NCI-H187 treated with DMSO at 0.1 percent for 48 hours (cell line): Measurements from ENCODE around the gene CCDC192.
"Not testable (repeated sequence)": the region's sequence is repeated elsewhere in the genome, so short reads cannot be mapped to it uniquely, and the experiment has no call there.

ENCODE experiments used
- DNase-seq: peaks from one replicate; lab custom pipeline; 2025; lab: John Stamatoyannopoulos, UW

Gene CCDC192

DNA sequence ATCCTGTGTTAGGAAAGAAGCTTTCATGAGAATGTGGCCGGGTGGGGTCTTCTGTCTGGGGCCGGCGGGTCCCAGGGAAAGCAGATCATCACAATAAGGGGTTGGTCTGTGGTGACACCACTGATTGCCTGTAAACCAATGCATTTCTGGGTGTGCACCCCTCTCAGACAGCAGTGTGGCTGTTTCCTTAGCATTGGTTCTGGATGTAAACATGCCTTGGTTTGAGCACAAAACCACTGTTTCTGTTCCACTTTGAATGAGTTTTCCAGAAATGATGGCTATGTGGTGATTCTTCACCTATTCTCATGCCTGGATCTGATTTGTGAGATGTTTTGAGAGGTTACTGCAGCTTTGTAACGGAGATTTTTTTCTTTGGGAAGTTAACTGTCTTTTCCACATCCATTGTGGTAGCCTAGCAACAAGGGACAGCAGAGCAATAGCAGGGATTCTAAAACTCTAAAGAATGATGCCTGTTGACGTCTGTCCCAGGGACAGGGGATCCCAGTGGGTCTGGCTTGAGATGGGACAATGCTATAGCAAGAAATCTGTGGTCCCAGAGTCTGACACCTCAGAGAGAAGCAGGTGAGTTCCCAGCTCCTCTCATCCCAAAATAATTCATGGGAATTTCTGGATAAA, at the start of gene CCDC192:
TSS of gene CCDC192 (plus strand) at position 466 of the 636 bp plus-strand sequence. CDS start at position 521, 55 bp downstream.
- DNase-seq, result no peak

DNA sequence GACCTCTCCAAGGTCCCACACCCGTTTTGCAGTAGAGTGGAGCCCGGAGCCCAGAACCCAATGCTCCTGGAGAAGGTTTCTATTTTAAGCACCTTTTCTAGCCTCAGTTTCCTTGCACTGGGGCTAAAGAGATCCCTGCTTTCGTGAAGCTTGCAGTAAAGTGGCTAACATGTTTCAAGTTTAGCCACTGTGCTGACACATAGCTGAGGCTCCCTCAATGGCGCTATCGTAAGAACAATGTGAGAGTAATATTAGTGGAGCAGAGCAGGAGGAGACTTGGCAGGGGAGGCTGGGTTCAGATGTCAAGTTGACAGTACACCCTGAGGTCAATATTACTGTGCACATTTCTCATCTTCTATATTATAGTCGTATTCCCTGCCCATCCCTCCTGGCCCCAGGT, 46.4 kb upstream of the CCDC192 start:
- DNase-seq, result no peak

DNA sequence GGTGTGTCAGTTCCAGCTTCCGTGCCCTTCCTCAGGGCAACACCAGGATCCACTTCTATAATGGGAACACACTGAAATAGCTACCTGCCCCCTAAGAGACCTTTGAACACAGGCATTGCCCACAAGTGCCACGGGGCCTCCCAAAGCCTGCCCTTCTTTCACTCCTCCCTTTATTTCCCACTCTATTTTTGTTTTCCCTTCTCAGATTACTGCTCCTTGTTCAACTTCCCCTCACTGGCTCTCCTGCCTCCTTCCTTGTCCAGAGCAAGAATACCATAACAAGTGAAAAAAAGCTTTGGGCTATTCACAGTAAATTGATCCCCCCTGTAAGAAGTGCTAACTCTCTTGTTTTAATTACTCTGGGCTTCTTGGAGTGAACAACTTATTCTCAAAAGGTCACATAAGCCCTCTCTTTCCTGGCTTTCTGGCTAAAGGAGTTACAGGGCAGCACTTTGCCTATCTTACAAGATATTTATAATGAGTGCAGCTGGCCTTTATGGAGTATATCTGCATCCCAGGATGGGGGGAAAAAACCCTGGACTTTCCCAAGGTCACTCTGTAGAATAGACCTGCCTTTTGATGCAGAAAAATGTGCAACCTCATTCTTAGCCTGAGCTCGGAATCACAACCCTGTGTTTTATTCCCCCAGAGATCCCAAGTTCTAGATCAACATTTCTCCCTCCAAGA, 43.0 kb upstream of the CCDC192 start:
- DNase-seq, result no peak

DNA sequence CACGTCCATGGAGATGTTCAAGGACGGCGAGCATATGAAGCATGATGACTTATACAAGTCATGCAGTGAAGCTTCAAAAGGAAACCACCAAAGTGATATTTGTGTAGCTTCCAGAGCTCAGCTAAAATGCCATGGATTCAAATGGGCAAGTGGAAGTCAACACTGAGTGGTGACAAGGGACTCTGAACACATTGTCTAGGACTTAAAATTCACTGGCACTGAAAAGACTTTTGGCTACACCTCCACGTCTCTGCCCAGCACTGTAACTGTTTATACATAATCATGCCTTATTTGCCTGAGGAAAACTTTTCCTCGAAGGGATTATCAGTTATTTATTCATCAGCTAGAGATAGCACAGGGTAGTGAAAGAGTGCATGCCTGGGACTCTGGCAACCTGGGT, 39.1 kb upstream of the CCDC192 start:
- no peak for DNase-seq

DNA sequence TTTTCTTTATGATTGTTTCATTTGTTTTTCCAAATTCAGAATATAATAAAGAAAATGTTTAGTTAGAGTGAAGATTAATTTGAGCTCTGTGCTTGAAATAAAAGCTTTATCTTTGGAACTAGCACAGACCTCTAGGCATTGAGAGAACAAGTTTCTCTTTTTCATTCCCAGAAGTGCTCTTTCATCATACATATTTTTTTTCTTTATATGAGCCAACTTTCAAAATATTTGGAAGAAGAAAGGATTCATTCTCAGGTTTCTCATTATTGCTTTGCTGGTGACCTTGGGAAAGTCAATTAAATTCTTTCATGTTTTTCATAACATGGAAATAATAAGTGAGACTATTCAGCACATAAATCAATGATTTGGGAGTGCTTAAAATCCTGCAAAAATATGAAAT, 37.5 kb upstream of the CCDC192 start:
- no peak for DNase-seq

DNA sequence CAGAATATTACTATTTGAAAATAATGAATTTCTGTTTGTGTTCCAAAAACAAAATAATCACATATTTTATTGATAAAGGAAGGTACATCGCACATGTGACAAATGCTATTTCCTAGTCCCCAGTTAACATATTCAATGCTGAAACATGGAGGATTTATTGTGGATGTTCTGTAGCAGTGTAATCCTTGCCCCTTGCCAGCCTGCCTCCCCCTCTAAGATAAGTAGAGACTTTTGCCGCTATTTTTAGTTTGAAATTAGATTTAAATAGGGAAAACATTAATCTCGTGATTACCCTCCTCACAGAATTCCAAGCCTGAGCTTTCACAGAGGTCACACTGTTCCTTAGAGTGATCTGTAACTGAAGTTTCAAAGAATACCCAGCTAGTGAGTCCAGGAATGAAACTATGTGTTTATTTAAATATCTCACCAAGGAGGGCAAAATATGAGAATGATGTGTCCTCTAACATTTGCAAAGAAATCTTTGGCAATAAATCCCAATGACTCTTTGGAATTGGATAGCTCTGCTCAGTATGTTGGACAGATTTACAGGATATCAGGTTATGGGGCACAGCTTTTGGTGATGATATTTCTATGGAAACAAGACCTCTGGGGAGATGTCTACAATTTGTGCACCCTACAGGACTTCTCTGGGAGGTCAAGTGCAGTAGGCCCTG, 37.0 kb upstream of the CCDC192 start:
- no peak for DNase-seq

- DNase-seq, result peak; percentile 13
Measured at GRCh38 chr5:127667926-127668325, 35.3 kb upstream of the CCDC192 start.

DNA sequence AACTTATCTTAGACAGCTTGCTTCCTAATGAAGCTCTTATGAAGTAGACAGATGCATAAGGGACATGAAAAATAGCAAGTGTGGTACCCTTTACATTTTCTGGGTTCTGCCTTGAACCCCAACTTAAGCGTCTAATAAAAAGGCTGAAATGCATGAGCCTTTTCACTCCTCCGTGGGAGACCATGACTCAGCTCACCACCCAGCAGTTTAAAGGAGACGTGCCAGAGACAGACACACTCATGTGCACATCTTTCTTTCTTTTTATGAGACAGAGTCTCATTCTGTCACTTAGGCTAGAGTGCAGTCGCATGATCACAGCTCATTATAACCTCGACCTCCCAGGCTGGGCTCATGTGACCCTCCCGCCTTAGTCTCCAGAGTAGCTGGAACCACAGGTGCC, 32.0 kb upstream of the CCDC192 start:
- no peak for DNase-seq

DNA sequence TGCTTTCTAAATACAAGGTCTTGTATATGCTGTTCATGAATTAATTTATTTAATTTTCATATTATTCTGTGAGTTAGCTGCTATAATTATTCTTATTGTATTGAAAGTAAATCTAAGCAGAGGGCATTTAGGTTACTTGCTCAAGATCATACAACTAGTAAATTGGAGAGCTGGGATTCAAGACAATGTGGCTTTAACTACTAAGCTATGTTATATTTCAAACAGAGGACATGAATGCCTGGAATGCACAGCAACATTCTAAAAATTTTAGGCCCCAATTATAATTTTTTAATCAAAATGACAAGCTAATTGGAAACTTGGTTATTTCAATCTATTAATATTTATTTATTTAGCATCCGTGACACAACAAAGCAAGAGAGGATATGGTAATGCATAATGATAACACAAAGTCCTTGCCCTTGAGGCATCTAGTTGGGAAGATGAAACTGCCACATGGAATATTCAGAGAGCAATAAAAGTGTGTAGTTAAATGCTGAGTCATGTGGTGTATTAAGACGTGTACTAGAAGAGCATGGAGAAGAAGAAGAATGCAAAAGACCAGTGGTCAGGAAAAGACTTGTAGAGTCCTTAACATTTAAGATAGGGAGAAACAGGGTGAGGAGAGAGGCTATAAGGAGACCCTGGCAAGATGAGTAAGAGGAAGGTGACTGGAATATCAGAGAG, 29.9 kb upstream of the CCDC192 start:
- no peak for DNase-seq

DNA sequence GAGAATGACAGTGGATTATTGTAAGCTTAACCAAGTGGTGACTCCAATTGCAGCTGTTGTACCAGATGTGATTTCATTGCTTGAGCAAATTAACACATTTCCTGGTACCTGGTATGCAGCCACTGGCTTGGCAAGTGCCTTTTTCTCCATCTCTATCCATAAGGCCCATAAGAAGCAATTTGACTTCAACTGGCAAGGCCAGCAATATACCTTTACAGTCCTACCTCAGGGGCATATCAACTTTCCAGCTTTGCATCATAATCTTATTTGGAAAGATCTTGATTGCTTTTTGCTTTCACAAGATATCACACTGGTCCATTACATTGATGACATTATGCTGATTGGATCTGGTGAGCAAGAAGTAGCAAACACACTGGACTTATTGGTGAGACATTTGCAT, 26.2 kb upstream of the CCDC192 start:
- DNase-seq, result not testable (repeated sequence)

DNA sequence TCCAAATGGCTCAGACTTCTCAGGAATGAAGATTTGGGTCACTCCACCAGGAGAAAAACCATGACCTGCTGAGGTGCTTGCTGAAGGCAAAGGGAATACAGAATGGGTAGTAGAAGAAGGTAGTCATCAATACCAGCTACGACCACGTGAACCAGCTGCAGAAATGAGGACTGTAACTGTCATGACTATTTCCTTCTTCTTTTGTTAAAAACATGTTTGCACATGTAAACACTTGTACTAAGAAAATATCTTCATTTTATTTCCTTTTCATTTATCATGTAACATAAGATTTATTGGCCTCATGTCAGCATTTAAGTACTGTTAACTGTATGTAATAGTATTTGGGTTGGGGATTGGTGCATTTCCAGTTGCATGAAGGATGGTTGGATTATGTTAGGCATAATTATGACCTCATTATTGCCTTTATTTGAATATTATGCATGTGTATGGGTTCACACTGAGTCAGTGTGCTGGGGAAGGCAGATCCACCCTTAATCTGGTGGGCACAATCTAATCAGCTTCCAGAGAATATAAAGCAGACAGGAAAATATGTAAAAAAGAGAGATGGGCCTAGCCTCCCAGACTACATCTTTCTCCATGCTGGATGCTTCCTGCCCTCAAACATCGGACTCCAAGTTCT, 23.4 kb upstream of the CCDC192 start:
- not testable (repeated sequence) for DNase-seq

DNA sequence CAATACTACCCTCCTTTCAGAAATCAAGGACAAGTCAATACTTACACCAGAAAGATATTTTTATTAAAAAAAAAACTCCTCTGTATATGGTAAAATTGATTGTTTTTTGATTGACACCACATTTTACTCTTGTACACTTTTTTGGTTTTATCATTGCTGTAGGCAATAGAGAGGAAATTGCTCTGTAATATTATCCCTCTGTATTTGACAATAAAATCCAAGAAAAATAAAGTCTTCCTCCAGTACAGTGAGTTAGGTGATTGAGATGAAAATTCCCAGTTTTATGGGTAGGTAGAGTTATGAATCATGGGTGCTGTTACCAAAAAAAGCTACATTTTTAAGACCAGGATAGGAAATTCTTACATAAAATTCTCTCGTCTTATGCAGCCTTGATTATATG, 22.6 kb upstream of the CCDC192 start:
- DNase-seq, result no peak

DNA sequence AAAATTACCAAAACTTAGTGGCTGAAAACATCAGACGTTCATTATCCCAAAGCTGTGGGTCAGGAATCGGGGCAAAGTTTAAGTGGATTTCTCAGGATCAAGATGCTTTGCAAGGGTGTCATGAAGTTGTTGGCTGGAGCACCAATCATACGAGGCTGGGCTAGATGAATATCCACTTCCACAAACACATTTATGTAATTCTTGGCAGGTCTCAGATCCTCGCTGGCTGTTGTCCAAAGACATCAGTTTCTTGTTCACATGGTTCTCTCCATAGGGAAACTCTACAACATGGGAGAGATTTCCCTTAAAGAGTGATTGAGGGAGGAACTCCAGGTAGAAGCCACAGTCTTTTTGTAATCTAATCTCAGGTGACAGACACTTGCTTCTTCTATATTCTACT, 20.2 kb upstream of the CCDC192 start:
- no peak for DNase-seq

DNA sequence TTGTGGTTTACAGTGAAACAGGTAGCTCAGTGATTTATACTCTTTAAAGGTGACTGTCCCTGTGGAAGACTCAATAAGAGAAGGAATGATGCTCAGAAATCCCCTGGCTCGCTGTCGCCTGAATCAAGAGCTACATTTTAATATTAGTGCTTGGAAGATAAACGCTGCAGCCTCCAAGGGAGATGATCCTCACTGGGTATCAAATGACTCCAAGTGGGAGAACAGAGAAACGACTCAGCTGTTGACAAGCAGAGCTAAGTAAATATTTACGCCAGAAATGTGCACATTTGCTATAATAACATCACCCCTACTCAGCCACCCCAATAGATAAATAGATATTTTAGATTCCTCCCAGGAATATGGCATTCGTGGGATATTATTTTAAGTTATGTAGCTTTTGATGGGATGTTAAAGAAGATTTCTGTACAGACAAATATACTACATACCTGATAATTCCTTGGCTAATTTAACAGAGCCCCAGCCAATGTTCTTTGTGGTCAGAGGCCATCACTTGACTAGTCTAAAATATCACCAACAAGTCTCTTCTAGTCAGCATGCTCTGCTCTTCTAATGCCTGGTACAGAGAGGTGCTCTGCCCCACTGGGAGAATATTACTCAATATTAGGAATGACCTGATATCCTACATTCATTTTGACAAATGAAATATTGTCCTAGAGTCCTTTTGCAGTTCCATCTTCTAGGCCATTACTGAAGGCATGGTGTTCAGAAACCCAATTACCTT, 18.3 kb upstream of the CCDC192 start:
- no peak for DNase-seq

DNA sequence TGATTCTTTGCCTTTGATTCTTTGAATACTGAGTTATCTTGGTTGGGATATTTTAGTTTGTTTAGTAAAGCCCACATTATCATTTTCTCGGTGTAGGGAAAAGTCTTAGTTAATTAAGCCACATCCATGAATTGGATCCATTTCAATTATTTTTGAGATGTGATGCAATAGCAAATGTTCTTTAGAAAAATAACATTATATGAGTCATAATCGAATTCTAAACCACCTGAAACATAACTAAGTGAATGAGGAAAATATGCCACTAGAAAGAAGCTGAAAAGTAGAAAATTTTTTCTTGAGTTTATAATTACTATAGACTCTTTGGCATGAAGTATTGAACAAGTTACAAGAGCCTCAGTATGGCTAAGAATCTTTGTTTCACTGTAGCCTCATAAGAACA, 17.5 kb upstream of the CCDC192 start:
- no peak for DNase-seq

DNA sequence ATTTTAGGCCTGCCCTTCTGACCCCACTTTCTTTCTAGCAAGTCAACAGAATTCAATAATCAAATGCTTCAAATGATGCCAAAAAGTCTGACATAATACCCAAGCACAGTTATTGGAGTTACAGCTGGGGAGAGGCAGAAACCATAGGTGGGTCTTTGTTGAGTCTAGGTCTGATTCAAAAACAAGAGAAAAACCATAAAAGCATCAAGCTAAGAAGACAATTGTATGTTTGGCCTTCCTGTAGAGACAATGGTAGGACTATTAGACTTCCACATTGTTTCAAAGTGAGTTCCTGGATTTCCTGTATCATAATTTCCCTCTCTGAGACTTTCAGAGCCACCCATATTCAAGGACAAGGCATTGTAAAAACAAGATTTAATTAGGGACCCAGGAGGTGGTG, 16.8 kb upstream of the CCDC192 start:
- DNase-seq, result no peak

DNA sequence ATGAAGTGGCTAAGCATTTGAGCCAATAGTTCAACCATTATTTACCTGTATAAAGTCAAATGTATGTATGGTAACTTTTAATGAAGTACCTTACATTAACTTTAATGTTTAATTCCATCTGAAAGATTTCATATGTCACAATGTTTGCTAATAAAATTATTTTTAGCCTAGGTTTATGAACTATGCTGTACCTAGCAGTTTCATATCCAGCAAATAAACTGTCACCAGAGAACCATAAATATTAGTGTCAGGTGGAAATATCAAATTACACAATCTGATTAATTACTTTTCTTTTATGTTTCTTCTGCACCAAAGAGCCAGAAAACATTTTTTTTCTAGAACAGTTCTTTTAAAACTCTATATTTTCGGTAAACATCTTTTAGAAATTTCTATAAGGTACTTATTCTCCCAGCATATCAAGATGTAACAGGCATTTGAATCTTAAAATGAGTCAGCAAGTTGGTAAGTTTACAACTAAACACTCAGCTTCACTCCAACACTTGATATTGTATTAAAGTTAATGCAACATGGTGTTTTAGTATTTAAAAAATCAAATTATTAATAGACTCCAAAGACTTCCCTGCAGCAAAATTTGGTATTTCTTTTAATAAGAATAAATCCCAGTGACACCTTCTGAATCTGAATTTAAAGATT, 8.5 kb upstream of the CCDC192 start:
- no peak for DNase-seq

- no peak for DNase-seq
Measured at GRCh38 chr5:127695346-127695745, 7.8 kb upstream of the CCDC192 start.

GRCh38 chr5:127696683-127697082, 6.5 kb upstream of the CCDC192 start:
- no peak for DNase-seq

DNA sequence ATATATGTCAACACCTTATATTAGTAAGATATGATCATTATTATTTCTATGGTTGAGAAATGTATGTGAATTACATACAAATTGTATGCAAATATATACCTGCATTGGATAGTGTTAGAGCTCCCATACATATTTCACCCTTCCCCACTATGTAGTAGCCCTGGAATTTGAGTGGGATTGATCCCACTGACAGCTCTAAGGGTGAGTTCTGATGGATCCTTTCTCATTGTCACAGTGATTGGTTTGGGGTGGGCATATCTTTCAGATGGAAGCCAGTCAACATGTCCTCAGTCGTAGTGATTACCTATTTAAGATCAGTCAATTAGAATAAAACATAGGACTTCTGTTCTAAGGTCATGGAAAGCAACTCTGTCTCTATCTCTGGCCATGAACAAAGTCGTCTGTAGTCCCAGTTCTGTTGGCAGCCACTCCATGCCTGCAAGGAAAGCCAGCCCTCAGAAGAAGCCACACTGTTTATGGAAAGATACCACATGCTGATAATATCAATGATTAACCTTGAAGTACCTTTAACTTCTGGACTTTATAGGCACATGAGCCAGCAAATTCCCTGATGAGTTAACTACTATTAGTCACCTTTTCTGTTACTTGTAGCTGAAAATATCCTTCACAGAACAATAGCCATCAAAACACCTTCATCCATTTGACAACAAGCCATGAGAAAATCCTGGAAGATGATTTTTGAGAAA, 5.1 kb upstream of the CCDC192 start:
- no peak for DNase-seq
